B cell (primary cell): ENCODE measurements around the gene CRHR2. TPM values are rescaled to one million over a fixed set of nuclear protein-coding genes. Genes with fewer than 3 reads are reported as not detected.

Source experiments
- ATAC-seq: fragments of 200-7000 bp; cut with Tn5 transposase; one replicate; pipeline ENCODE4 v1.10.0; 2021; ENCODE audit warnings: low read depth, mild to moderate bottlenecking, moderate number of reproducible peaks, moderate library complexity
- CTCF ChIA-PET: fragments of 350-600 bp; sonication (Branson Sonifier 250); formaldehyde crosslinking; loops from one replicate; lab custom pipeline; 2021; ENCODE audit warnings: antibody characterized with exemption, inconsistent platforms; lab: Charles Lee
- POLR2A ChIA-PET: fragments of 350-600 bp; sonication (Branson Sonifier 250); formaldehyde crosslinking; loops from one replicate; lab custom pipeline; 2021; ENCODE audit warnings: antibody characterized with exemption; lab: Charles Lee
- DNase-seq: peaks from one replicate; pipeline ENCODE4 v3.0.0; 2013
- H2AFZ ChIP-seq: 2 replicates; pipeline ENCODE4 v1.6.1; 2012; ENCODE audit warnings: mild to moderate bottlenecking, low read depth, low read length; ENCODE audit not compliant: insufficient read depth, poor library complexity, severe bottlenecking
- H3K27ac ChIP-seq, 2 donors: 1 replicate in 1 of 2; 2 replicates in 1 of 2; pipeline ENCODE4 v1.5.1; 2012 to 2013; ENCODE audit warnings: low read length in 2 of 2, mild to moderate bottlenecking in 2 of 2, moderate library complexity in 1 of 2
- H3K27me3 ChIP-seq, 4 experiments: fragments of 200-600 bp in 1 of 4; sonication (generic) in 1 of 4; replicated peaks in 1 of 4; 1 replicate in 2 of 4; 2 replicates in 2 of 4; pipeline versions ENCODE4 v1.6.1 to v1.7.0; 2013 to 2016; ENCODE audit warnings: low read length in 3 of 4, mild to moderate bottlenecking in 2 of 4, mixed read lengths in 1 of 4, moderate library complexity in 1 of 4; ENCODE audit not compliant: insufficient read depth in 4 of 4, control insufficient read depth in 3 of 4; ENCODE audit errors: control extremely low read depth in 1 of 4
- H3K36me3 ChIP-seq, 2 experiments: replicated peaks in 1 of 2; 1 replicate in 1 of 2; 2 replicates in 1 of 2; pipeline versions ENCODE4 v1.6.1 to v1.7.1; 2013; ENCODE audit warnings: low read length in 1 of 2; ENCODE audit not compliant: insufficient read depth in 2 of 2, control insufficient read depth in 1 of 2; ENCODE audit errors: control extremely low read depth in 1 of 2, extremely low read depth in 1 of 2
- H3K4me1 ChIP-seq, 2 donors: fragments of 200-600 bp in 1 of 2; sonication (generic) in 1 of 2; 1 replicate in 1 of 2; 2 replicates in 1 of 2; pipeline versions ENCODE4 v1.5.1 to v1.6.1; 2013 to 2017; ENCODE audit warnings: low read length in 2 of 2; ENCODE audit not compliant: control insufficient read depth in 2 of 2, insufficient read depth in 2 of 2
- H3K4me2 ChIP-seq: replicated peaks from 2 replicates; pipeline ENCODE3; 2012; ENCODE audit warnings: mild to moderate bottlenecking, low read depth, low read length; ENCODE audit not compliant: poor library complexity, severe bottlenecking
- H3K4me3 ChIP-seq, 5 experiments: fragments of 200-600 bp in 1 of 5; sonication (generic) in 1 of 5; 1 replicate in 3 of 5; 2 replicates in 2 of 5; pipeline versions ENCODE4 v1.5.1 to v1.7.0; 2011 to 2016; ENCODE audit warnings: low read length in 4 of 5, mild to moderate bottlenecking in 4 of 5, low read depth in 2 of 5, control low read depth in 1 of 5, moderate library complexity in 1 of 5; ENCODE audit not compliant: insufficient read depth in 1 of 5; ENCODE audit errors: control extremely low read depth in 1 of 5, extremely low read depth in 1 of 5
- H3K79me2 ChIP-seq: fragments of 200-600 bp; sonication (generic); one replicate; pipeline ENCODE4 v1.6.0; 2016; ENCODE audit warnings: low read length; ENCODE audit not compliant: control insufficient read depth, insufficient read depth
- H3K9ac ChIP-seq: fragments of 200-600 bp; sonication (generic); 2 replicates; pipeline ENCODE4 v1.6.1; 2017; ENCODE audit warnings: mild to moderate bottlenecking, low read length, moderate library complexity
- H3K9me3 ChIP-seq, 3 donors: one replicate each; pipeline versions ENCODE4 v1.6.1 to v1.7.1; 2013; ENCODE audit warnings: low read length in 2 of 3; ENCODE audit not compliant: control insufficient read depth in 2 of 3, insufficient read depth in 1 of 3; ENCODE audit errors: control extremely low read depth in 1 of 3
- H4K20me1 ChIP-seq: 2 replicates; pipeline ENCODE4 v1.6.0; 2012; ENCODE audit warnings: mild to moderate bottlenecking, low read length; ENCODE audit not compliant: insufficient read depth, control insufficient read depth, poor library complexity, severe bottlenecking
- H3K27ac Mint-ChIP-seq: one replicate; pipeline ENCODE4 v1.8.0; 2021; ENCODE audit warnings: mixed read lengths
- H3K27me3 Mint-ChIP-seq: one replicate; pipeline ENCODE4 v1.8.0; 2021; ENCODE audit warnings: mixed read lengths
- H3K4me1 Mint-ChIP-seq: one replicate; pipeline ENCODE4 v1.8.0; 2021; ENCODE audit warnings: mixed read lengths
- H3K4me3 Mint-ChIP-seq: one replicate; pipeline ENCODE4 v1.8.0; 2021; ENCODE audit warnings: mixed read lengths
- H3K9me3 Mint-ChIP-seq: one replicate; pipeline ENCODE4 v1.8.0; 2022; ENCODE audit warnings: mixed read lengths; ENCODE audit not compliant: insufficient read depth
- EZH2 ChIP-seq: IDR thresholded peaks from 2 replicates; pipeline ENCODE4 v1.6.1; 2012; ENCODE audit warnings: borderline replicate concordance, low read depth, mild to moderate bottlenecking, moderate library complexity, low read length; ENCODE audit not compliant: insufficient read depth, poor library complexity, severe bottlenecking
- WGBS: methylation state at CpG from one replicate; pipeline ENCODE4 v1.1.5; 2013; ENCODE audit warnings: missing lambda C conversion rate; ENCODE audit not compliant: insufficient coverage; 5-methylcytosine and 5-hydroxymethylcytosine counted together
- intact Hi-C: fragments of 100-400 bp; cut with micrococcal nuclease; formaldehyde crosslinking; loops from one replicate; pipeline ENCODE4 v1.10.0; 2022
- polyA plus RNA-seq: library from polyadenylated mRNA; depleted of rRNA; stranded (reverse); fragments of >200 nt; gene quantifications from 2 replicates; pipeline ENCODE4 v1.2.3, GENCODE V29; 2012
- total RNA-seq, 2 donors: library from RNA; stranded (reverse); fragments of 120-200 nt in 1 of 2; gene quantifications; 1 replicate in 1 of 2; 2 replicates in 1 of 2; pipeline versions ENCODE4 v1.2.3 to v1.2.4, GENCODE V29; 2013 to 2022
- TF ChIP-seq, protein P1 (sequence below): fragments of 200-600 bp; IDR thresholded peaks from one replicate; pipeline ENCODE4 v1.8.0; 2022; ENCODE audit warnings: antibody characterized with exemption, mild to moderate bottlenecking

The CRHR2 gene
- total and polyA plus RNA-seq, 2 donors (not counting 1 experiment from before 2014, with no cell fraction given): not detected

DNA sequence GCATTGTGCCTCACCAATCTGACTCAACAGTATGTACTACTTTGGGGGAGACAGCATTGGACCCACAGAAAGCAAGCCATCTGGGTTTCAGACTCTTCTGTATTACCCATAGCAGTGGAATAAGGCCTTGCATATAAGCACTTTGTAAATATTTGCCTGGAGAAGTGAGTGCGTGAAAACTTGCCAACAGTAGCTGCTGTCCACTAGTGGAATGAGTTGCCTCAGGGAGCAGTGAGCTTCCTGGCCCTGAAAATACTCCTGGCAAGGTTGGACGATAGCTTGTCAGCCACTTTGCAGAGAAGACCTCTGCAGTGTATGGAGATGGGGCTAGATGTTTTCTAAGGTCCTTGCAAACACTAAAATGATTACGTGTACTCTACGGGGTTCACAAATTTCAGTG, 65.9 kb downstream of the CRHR2 start:
- no peaks in the 10 kb centered on the region for H3K27me3 ChIP-seq
- no peak overlapping the region for H3K4me3 Mint-ChIP-seq
- no peaks in the 10 kb centered on the region for H3K9me3 Mint-ChIP-seq
- H3K36me3 ChIP-seq: peaks cover 24 to 71% of the 10 kb centered on the region in 2 experiments
- no peaks in the 10 kb centered on the region for H3K4me1 Mint-ChIP-seq
- WGBS: 90% methylated on average over 2 of the region's 4 CpGs
- no peak overlapping the region for H2AFZ ChIP-seq
- H3K27ac Mint-ChIP-seq: no peak overlapping the region
- H3K4me1 ChIP-seq: no peaks in the 10 kb centered on the region
- no peaks in the 10 kb centered on the region for H3K9me3 ChIP-seq
- POLR2A ChIA-PET: no interaction called here
- no peaks in the 10 kb centered on the region for H3K79me2 ChIP-seq
- DNase-seq (no peak), ATAC-seq (no peak)
- no peaks in the 10 kb centered on the region for H3K27me3 Mint-ChIP-seq
- H4K20me1 ChIP-seq: no peaks in the 10 kb centered on the region
- CTCF ChIA-PET: no interaction called here
- H3K4me3 ChIP-seq: no peak overlapping the region
- TF ChIP-seq, protein P1, sequence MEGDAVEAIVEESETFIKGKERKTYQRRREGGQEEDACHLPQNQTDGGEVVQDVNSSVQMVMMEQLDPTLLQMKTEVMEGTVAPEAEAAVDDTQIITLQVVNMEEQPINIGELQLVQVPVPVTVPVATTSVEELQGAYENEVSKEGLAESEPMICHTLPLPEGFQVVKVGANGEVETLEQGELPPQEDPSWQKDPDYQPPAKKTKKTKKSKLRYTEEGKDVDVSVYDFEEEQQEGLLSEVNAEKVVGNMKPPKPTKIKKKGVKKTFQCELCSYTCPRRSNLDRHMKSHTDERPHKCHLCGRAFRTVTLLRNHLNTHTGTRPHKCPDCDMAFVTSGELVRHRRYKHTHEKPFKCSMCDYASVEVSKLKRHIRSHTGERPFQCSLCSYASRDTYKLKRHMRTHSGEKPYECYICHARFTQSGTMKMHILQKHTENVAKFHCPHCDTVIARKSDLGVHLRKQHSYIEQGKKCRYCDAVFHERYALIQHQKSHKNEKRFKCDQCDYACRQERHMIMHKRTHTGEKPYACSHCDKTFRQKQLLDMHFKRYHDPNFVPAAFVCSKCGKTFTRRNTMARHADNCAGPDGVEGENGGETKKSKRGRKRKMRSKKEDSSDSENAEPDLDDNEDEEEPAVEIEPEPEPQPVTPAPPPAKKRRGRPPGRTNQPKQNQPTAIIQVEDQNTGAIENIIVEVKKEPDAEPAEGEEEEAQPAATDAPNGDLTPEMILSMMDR: no peak
- no peak for TF ChIP-seq EZH2
- no peak overlapping the region for H3K9ac ChIP-seq
- H3K4me2 ChIP-seq: no peak overlapping the region
- intact Hi-C loops: no loop called here
- H3K27ac ChIP-seq: no peak overlapping the region

DNA sequence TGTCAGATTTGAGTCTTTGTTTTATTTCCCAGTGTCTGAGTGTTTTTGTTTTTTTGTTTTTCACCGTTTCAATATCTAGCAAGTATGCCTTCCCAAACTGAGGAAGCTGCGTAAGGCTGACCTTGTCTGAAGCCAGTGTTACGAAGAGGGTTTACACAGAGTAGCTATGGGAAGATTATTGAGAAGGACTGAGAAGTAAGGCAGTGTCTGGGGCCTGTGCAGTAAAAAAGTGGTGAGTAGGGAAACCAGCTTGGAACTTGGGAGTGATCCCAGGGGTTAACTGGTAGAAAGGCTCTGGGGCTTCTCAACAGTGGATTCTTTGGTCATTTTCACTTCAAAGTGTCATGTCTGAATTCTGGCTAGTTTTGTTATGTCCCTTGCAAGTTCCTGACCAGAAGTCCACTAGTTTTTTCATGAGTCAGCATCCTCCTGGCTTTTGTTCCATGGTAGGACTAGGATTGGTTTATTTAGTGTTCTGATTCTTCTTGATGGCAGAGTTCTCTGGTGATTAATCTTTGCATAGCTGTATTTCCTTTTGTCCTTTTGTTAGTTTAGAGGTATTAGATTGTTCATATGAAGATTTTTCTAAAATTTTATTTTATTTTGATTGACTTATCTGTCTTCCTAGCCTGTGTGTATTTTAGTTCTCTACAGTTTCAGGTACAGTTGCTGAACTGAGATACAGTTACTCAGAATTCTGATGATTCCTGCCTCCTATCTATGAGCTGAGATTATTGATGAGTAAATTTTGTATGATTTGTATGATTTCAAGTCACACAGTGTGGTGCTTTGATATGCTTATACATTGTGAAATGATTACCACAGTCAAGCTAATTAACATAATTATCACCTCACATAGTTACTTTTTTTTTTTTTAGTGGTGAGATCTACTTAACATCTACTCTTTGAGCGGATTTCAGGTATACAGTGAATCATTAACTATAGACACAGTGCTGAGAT, 68.6 kb downstream of the CRHR2 start:
- Histone ChIP-seq H3K9ac (no peak overlapping the region), H2AFZ (no peak overlapping the region), H3K36me3 (peaks cover 33 to 79% of the 10 kb centered on the region in 2 experiments), H3K79me2 (no peaks in the 10 kb centered on the region), H3K9me3 (no peaks in the 10 kb centered on the region), H3K4me2 (no peak overlapping the region), H3K27me3 (no peaks in the 10 kb centered on the region), H3K4me3 (no peak overlapping the region), H3K27ac (no peak overlapping the region), H4K20me1 (no peaks in the 10 kb centered on the region), H3K4me1 (no peaks in the 10 kb centered on the region)
- Mint-ChIP-seq H3K27ac (no peak overlapping the region), H3K4me3 (no peak overlapping the region), H3K4me1 (no peaks in the 10 kb centered on the region), H3K9me3 (no peaks in the 10 kb centered on the region), H3K27me3 (no peaks in the 10 kb centered on the region)
- no peak for DNase-seq
- CTCF ChIA-PET: interaction anchor here (0.9 kb wide), 1 partner anchor 11 kb away, joined by 3 read pairs; no protein-coding TSS in a partner anchor
- POLR2A ChIA-PET: no interaction called here
- intact Hi-C loops: no loop called here
- ATAC-seq: no peak
- WGBS: 100% methylated on average over 3 of the region's 4 CpGs
- TF ChIP-seq, protein P1: no peak
- TF ChIP-seq EZH2: no peak
